ENCODE data around the gene FBXW8. TPM values are rescaled to one million over a fixed set of nuclear protein-coding genes. Genes with fewer than 3 reads are reported as not detected.

FBXW8 gene
- total and polyA plus RNA-seq, 4 donors, result 1.9 to 7.1 (median 4.9) TPM

DNA sequence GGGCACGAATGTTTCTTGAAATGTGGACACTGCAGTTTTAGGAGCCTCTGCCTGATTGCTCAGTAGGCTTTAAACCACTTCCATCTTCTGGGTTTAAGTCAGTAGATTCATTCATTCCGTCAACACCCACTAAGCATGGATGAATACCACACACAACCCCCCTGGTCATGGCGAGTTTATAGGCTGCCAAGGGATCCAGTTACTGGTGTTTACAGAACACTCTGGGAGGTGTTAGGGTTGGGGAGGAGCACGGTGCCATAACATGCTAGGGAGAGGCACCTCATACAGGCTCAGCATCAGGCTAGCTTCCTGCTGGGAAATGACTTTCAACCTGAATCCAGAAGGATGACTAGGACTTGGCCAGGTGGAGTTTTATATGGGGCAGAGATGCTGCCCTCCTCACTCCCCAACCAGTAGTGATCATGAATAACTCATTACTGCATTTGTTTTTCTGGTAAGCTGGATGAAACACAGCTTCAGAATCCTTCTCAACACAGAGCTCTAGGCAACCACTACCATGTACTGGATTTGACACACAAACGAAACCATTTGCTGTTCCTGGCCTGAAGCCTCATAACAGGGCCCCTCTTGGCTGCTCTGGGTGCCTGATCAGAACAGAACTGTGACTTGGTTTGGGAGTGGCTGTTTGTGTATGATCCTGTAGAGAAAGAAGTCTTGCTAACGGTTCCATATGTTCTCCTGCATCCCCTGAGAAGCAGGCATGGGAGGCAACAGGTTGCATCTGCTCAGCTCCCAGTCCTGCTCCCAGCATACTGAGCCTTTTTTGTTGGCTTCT, 47.9 kb downstream of the FBXW8 start:
- Histone ChIP-seq H3K27me3 (ENCODE audit: control insufficient read depth in 4 of 4, insufficient read depth in 4 of 4, low read length in 3 of 4) (no peaks in the 10 kb centered on the region), H3K9ac (ENCODE audit: low read depth in 1 of 2, low read length in 2 of 2) (no peak overlapping the region), H3K9me3 (ENCODE audit: control insufficient read depth in 4 of 4, low read length in 3 of 4) (no peaks in the 10 kb centered on the region), H3K4me3 (ENCODE audit: low read depth in 1 of 3, low read length in 3 of 3) (no peak overlapping the region), H3K27ac (ENCODE audit: low read depth in 1 of 2, low read length in 2 of 2) (no peak overlapping the region), H3K4me1 (ENCODE audit: control insufficient read depth in 4 of 4, insufficient read depth in 4 of 4, low read length in 3 of 4) (peaks cover 0 to 11% (median 3%) of the 10 kb centered on the region in 4 donors), H3K36me3 (ENCODE audit: control insufficient read depth in 4 of 4, insufficient read depth in 3 of 4, low read depth in 1 of 4, low read length in 3 of 4) (no peaks in the 10 kb centered on the region)
- DNase-seq (ENCODE audit: low spot score), result no peak
- WGBS, result 95% methylated on average over 6 of the region's 6 CpGs
- TF ChIP-seq FOXA1 (IDR thresholded peaks at IDR 0.05) (no peak), YY1 (IDR thresholded peaks at IDR 0.05) (no peak), EGR1 (IDR thresholded peaks at IDR 0.05; ENCODE audit: low read depth in 2 of 2) (no peak), RAD21 (IDR thresholded peaks at IDR 0.05) (no peak), ZBTB33 (IDR thresholded peaks at IDR 0.05) (no peak), FOXA2 (IDR thresholded peaks at IDR 0.05) (no peak), HNF4A (conservative IDR thresholded peaks at IDR 0.05) (no peak), RXRA (IDR thresholded peaks at IDR 0.05) (no peak), REST (IDR thresholded peaks at IDR 0.05) (no peak), TAF1 (conservative IDR thresholded peaks at IDR 0.05) (no peak)
- TF ChIP-seq, protein P1, sequence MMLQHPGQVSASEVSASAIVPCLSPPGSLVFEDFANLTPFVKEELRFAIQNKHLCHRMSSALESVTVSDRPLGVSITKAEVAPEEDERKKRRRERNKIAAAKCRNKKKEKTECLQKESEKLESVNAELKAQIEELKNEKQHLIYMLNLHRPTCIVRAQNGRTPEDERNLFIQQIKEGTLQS (IDR thresholded peaks at IDR 0.05), result no peak
- TF ChIP-seq, protein P2, sequence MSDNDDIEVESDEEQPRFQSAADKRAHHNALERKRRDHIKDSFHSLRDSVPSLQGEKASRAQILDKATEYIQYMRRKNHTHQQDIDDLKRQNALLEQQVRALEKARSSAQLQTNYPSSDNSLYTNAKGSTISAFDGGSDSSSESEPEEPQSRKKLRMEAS (IDR thresholded peaks at IDR 0.05), result no peak

GRCh38 chr12:116959198-116959460, 48.4 kb downstream of the FBXW8 start:
- no peaks in the 10 kb centered on the region for H3K9me3 ChIP-seq (ENCODE audit: control insufficient read depth in 4 of 4, low read length in 3 of 4)
- no peak overlapping the region for H3K9ac ChIP-seq (ENCODE audit: low read depth in 1 of 2, low read length in 2 of 2)
- no peaks in the 10 kb centered on the region for H3K27me3 ChIP-seq (ENCODE audit: control insufficient read depth in 4 of 4, insufficient read depth in 4 of 4, low read length in 3 of 4)
- H3K4me1 ChIP-seq (ENCODE audit: control insufficient read depth in 4 of 4, insufficient read depth in 4 of 4, low read length in 3 of 4), result peaks cover 0 to 11% (median 3%) of the 10 kb centered on the region in 4 donors
- no peak for TF ChIP-seq EGR1 (IDR thresholded peaks at IDR 0.05; ENCODE audit: low read depth in 2 of 2)
- no peak for TF ChIP-seq REST (IDR thresholded peaks at IDR 0.05)
- no peak for TF ChIP-seq NR2F2 (IDR thresholded peaks at IDR 0.05)
- no peak for TF ChIP-seq RXRA (IDR thresholded peaks at IDR 0.05)
- no peak for TF ChIP-seq FOXA1 (IDR thresholded peaks at IDR 0.05)
- no peak for TF ChIP-seq SP1 (IDR thresholded peaks at IDR 0.05)
- TF ChIP-seq, protein P2 (IDR thresholded peaks at IDR 0.05), result no peak
- TF ChIP-seq ZBTB33 (IDR thresholded peaks at IDR 0.05), result no peak
- no peak for TF ChIP-seq HNF4A (conservative IDR thresholded peaks at IDR 0.05)
- TF ChIP-seq HNF4G (IDR thresholded peaks at IDR 0.05), result no peak
- no peak for TF ChIP-seq JUND (IDR thresholded peaks at IDR 0.05)
- no peak for TF ChIP-seq FOXA2 (IDR thresholded peaks at IDR 0.05)
- H3K36me3 ChIP-seq (ENCODE audit: control insufficient read depth in 4 of 4, insufficient read depth in 3 of 4, low read depth in 1 of 4, low read length in 3 of 4), result no peaks in the 10 kb centered on the region
- WGBS, result 93% methylated on average over 2 of the region's 2 CpGs
- no peak overlapping the region for H3K27ac ChIP-seq (ENCODE audit: low read depth in 1 of 2, low read length in 2 of 2)
- no peak for DNase-seq (ENCODE audit: low spot score)
- no peak overlapping the region for H3K4me3 ChIP-seq (ENCODE audit: low read depth in 1 of 3, low read length in 3 of 3)

All from liver (tissue), 9 donors.